Upper lobe of right lung (tissue), 1 donor: Measurements from ENCODE around the gene PTBP2. TPM values are rescaled to one million over a fixed set of nuclear protein-coding genes. Genes with fewer than 3 reads are reported as not detected.

Experiments used
- ATAC-seq: fragments of 200-7000 bp; cut with Tn5 transposase; one replicate; pipeline ENCODE4 v1.9.1; 2020; ENCODE audit warnings: mild to moderate bottlenecking, moderate library complexity
- DNase-seq: peaks from one replicate; pipeline ENCODE4 v3.0.0-alpha.2; 2020
- H3K27ac ChIP-seq: fragments of 200-600 bp; one replicate; pipeline ENCODE4 v1.8.0; 2022
- H3K27me3 ChIP-seq: fragments of 200-600 bp; one replicate; pipeline ENCODE4 v1.8.0; 2022; ENCODE audit warnings: mild to moderate bottlenecking
- H3K36me3 ChIP-seq: fragments of 200-600 bp; one replicate; pipeline ENCODE4 v1.8.0; 2022
- H3K4me1 ChIP-seq: fragments of 200-600 bp; one replicate; pipeline ENCODE4 v1.8.0; 2022
- H3K4me3 ChIP-seq: fragments of 200-600 bp; one replicate; pipeline ENCODE4 v1.8.0; 2022; ENCODE audit warnings: mild to moderate bottlenecking
- H3K9me3 ChIP-seq: fragments of 200-600 bp; one replicate; pipeline ENCODE4 v1.8.0; 2022
- intact Hi-C: fragments of 100-400 bp; cut with DNase I; formaldehyde crosslinking; loops from one replicate; pipeline ENCODE4 v1.11.0; 2022
- total RNA-seq: library from RNA; stranded (reverse); fragmentation: NEBNext Ultra II Directional; extraction: Animal tissue kit (Norgen Biotek cat#: 25700); gene quantifications from one replicate; pipeline ENCODE4 v1.2.1, GENCODE V29; 2021
- TF ChIP-seq, protein P1 (sequence below): fragments of 200-600 bp; IDR thresholded peaks from one replicate; pipeline ENCODE4 v1.8.0; 2022; ENCODE audit warnings: antibody characterized with exemption
- donor health status: DM: no; HTN: yes; CAD: no; lungs with severe emphysema.

The PTBP2 gene
- total RNA-seq, 1 donor from 2014 or later: 14.7 TPM

DNA sequence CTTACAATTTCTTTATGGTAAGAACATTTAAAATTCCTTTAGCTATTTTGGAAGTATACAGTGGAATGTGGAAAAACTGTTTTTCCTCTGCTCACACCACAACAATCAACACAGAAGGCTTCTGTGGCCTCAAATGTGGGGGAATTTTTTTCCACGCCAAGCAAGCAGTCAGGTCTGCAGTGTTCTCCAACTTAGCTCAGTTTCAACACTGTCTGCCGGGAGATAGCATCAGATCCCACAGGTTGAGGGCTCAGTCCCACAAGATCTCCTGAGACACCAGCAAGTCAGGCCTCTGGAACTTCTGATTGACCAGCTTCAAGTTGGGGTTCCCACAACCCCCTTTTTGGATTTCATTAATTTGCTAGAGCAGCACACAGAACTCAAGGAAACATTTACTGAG is 50.3 kb downstream of the PTBP2 start:
- Histone ChIP-seq H3K9me3 (no peaks in the 10 kb centered on the region), H3K27me3 (no peaks in the 10 kb centered on the region), H3K36me3 (peaks cover 17% of the 10 kb centered on the region), H3K4me3 (no peak overlapping the region), H3K27ac (no peak overlapping the region), H3K4me1 (no peaks in the 10 kb centered on the region)
- intact Hi-C loops: no loop called here
- ATAC-seq: no peak
- TF ChIP-seq, protein P1, sequence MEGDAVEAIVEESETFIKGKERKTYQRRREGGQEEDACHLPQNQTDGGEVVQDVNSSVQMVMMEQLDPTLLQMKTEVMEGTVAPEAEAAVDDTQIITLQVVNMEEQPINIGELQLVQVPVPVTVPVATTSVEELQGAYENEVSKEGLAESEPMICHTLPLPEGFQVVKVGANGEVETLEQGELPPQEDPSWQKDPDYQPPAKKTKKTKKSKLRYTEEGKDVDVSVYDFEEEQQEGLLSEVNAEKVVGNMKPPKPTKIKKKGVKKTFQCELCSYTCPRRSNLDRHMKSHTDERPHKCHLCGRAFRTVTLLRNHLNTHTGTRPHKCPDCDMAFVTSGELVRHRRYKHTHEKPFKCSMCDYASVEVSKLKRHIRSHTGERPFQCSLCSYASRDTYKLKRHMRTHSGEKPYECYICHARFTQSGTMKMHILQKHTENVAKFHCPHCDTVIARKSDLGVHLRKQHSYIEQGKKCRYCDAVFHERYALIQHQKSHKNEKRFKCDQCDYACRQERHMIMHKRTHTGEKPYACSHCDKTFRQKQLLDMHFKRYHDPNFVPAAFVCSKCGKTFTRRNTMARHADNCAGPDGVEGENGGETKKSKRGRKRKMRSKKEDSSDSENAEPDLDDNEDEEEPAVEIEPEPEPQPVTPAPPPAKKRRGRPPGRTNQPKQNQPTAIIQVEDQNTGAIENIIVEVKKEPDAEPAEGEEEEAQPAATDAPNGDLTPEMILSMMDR: no peak
- no peak for DNase-seq

- no peaks in the 10 kb centered on the region for H3K4me1 ChIP-seq
- intact Hi-C loops: no loop called here
Measured at GRCh38 chr1:96772349-96772748, 50.8 kb downstream of the PTBP2 start.

GRCh38 chr1:96772972-96773371 is 51.4 kb downstream of the PTBP2 start:
- Histone ChIP-seq H3K36me3 (peaks cover 18% of the 10 kb centered on the region), H3K4me3 (no peak overlapping the region), H3K9me3 (no peaks in the 10 kb centered on the region), H3K27me3 (no peaks in the 10 kb centered on the region), H3K4me1 (no peaks in the 10 kb centered on the region), H3K27ac (no peak overlapping the region)
- intact Hi-C loops: no loop called here
- ATAC-seq (no peak), DNase-seq (no peak)
- TF ChIP-seq, protein P1: no peak

More at GRCh38 chr1:96772349-96772748, 50.8 kb downstream of the PTBP2 start:
- Histone ChIP-seq H3K4me3 (no peak overlapping the region), H3K36me3 (peaks cover 18% of the 10 kb centered on the region), H3K27me3 (no peaks in the 10 kb centered on the region), H3K27ac (no peak overlapping the region), H3K9me3 (no peaks in the 10 kb centered on the region)
- ATAC-seq: no peak
- DNase-seq: no peak
- TF ChIP-seq, protein P1: no peak

DNA sequence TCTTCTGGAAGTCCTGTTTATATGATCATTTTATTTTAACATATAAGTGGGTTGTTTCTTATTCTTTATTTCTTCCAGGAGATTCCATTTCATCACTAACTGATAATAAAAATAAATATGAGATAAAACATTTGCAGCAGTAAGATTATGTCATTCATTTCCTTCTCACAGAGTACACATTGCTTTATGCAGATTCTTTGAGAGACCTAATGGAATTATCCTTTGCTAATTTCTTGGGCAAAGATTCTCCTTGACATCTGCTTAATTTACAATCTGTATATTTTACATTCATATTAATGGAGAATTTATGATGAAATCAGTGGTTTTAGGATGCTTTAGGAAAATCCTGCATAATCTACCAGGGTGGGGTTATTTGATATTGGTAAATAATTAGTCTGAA is 60.6 kb downstream of the PTBP2 start:
- no peak overlapping the region for H3K27ac ChIP-seq
- DNase-seq (no peak), ATAC-seq (no peak)
- intact Hi-C loops: no loop called here
- H3K4me1 ChIP-seq: no peaks in the 10 kb centered on the region
- peaks cover 75% of the 10 kb centered on the region for H3K36me3 ChIP-seq
- H3K9me3 ChIP-seq: no peaks in the 10 kb centered on the region
- TF ChIP-seq, protein P1: no peak
- H3K4me3 ChIP-seq: no peak overlapping the region
- no peaks in the 10 kb centered on the region for H3K27me3 ChIP-seq

DNA sequence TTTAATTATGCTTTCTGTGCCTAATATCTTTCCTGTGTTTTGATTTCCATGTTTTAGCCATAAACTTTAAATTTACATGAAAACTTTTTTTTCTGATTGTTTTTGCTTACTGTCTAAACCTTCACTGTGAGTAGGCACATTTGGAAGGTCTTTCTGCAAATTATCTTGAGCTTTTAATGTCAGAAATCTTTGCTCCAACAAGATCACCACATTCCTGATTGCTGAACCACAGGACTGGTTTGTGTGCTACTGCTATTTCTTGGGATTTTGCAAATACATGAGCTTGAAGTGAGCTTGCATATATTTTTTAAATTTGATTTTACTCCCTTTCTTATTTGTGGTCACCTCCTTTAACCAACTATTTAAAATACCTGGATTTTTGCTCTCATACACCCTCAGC is 61.3 kb downstream of the PTBP2 start:
- Histone ChIP-seq H3K27ac (no peak overlapping the region), H3K4me3 (no peak overlapping the region), H3K36me3 (peaks cover 80% of the 10 kb centered on the region), H3K27me3 (no peaks in the 10 kb centered on the region), H3K9me3 (no peaks in the 10 kb centered on the region), H3K4me1 (no peaks in the 10 kb centered on the region)
- TF ChIP-seq, protein P1: no peak
- ATAC-seq: no peak
- no peak for DNase-seq
- intact Hi-C loops: no loop called here

- intact Hi-C loops: no loop called here
- Histone ChIP-seq H3K27me3 (no peaks in the 10 kb centered on the region), H3K4me1 (no peaks in the 10 kb centered on the region), H3K4me3 (no peak overlapping the region), H3K36me3 (peaks cover 27% of the 10 kb centered on the region), H3K9me3 (no peaks in the 10 kb centered on the region), H3K27ac (no peak overlapping the region)
- DNase-seq (no peak), ATAC-seq (no peak)
- TF ChIP-seq, protein P1: no peak
Measured at GRCh38 chr1:96790599-96790998, 69.0 kb downstream of the PTBP2 start.
